Lower leg skin (tissue), 3 donors: Measurements from ENCODE around the gene AGTR2.

ENCODE experiments used
- CTCF ChIP-seq, 3 donors: fragments of 450-650 bp; IDR thresholded peaks; one replicate each; pipeline ENCODE4 v1.5.1; 2016; ENCODE audit warnings: antibody characterized with exemption in 3 of 3, mild to moderate bottlenecking in 3 of 3, moderate library complexity in 2 of 3
- POLR2A ChIP-seq, 2 donors: fragments of 450-650 bp; IDR thresholded peaks; one replicate each; pipeline ENCODE4 v1.6.1; 2016 to 2017; ENCODE audit warnings: antibody characterized with exemption in 2 of 2, mild to moderate bottlenecking in 1 of 2, moderate library complexity in 1 of 2

- TF ChIP-seq CTCF (IDR thresholded peaks at IDR 0.05) (no peak), POLR2A (IDR thresholded peaks at IDR 0.05) (no peak)
Measured at GRCh38 chrX:116198235-116198634, 27.7 kb downstream of the AGTR2 start.
